GM12865 (cell line): ENCODE measurements around the gene GABPB1.

Experiments
- DNase-seq: peaks from one replicate; pipeline ENCODE4 v3.0.0; 2010; ENCODE audit warnings: low read depth
- H3K4me3 ChIP-seq: 2 replicates; pipeline ENCODE4 v1.5.1; 2011; ENCODE audit warnings: mild to moderate bottlenecking, low read depth, low read length, control low read depth
- TF ChIP-seq, protein P1 (sequence below): IDR thresholded peaks from 2 replicates; pipeline ENCODE4 v1.5.1; 2011; ENCODE audit warnings: low read length, control low read depth, low read depth, inconsistent platforms; ENCODE audit not compliant: insufficient read depth; ENCODE audit errors: missing control alignments

The GABPB1 gene

DNA sequence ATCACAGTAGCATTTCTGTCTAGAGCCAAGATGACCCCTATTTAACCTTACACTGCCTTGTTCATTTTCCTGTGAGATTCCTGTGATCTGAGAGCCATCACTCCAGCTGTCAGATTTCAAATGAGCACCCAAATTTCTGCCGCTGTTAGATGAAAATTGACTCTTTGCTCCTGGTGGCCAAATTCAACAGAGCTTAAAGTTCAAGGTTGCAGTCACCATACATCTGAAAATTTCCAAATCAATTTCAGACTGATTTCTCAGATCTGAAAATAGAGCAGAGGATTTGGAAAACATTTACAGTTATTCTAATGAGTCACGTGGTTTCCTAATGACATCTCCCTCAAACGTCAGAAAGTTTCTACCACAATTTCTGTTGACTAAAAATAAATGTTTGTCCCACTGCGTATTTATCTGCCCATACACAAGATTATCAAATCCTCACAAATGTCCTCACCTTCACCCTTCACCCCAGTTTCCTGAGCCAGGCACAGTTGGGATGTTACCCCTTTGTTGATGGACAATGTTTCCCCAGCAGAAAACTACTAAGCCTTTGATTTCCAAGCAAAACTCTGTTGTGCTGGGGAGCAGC lies 105.9 kb downstream of the GABPB1 start:
- H3K4me3 ChIP-seq = no peak overlapping the region
- DNase-seq = no peak
- TF ChIP-seq, protein P1, sequence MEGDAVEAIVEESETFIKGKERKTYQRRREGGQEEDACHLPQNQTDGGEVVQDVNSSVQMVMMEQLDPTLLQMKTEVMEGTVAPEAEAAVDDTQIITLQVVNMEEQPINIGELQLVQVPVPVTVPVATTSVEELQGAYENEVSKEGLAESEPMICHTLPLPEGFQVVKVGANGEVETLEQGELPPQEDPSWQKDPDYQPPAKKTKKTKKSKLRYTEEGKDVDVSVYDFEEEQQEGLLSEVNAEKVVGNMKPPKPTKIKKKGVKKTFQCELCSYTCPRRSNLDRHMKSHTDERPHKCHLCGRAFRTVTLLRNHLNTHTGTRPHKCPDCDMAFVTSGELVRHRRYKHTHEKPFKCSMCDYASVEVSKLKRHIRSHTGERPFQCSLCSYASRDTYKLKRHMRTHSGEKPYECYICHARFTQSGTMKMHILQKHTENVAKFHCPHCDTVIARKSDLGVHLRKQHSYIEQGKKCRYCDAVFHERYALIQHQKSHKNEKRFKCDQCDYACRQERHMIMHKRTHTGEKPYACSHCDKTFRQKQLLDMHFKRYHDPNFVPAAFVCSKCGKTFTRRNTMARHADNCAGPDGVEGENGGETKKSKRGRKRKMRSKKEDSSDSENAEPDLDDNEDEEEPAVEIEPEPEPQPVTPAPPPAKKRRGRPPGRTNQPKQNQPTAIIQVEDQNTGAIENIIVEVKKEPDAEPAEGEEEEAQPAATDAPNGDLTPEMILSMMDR = no peak

DNA sequence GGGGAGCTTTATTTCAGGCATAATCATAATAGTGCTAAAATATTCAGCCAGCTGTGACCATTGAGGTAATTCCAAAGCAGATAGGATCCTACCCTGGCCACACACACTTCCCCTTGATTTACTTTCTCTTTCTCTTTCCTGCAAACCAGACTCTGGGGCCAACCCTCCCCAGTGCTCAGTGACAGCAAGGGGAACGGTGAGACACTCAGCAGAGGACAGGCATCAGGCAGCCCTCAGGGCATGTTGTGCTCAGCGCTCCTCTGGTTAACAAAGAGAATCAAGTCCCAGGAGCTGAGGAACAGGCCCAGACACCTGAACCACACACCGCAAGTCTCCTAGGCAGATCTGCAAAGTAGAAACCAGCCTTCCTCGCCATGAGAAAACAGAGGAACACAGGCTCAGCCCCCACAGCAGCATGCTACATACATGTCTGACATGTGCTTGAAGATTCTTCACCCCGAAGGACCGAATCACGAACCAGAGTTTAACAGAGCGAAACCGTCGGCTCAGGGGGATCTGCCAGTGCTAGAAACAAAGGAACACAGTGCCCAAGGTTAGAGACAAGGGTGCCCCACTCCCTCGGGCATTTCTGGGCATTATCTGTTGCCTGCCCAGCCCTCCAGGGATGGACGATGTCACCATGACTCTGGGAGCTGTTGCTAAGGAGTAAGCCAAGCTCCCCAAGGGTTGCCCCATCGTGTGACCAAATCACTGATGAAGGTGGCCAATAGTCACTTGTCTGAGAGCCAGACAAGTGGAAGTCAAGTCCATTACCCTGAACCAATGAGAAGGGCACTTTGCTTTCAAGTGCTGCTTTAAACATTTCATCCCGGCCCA lies 107.0 kb downstream of the GABPB1 start:
- peak; percentile 73 for DNase-seq
- no peak overlapping the region for H3K4me3 ChIP-seq

DNA sequence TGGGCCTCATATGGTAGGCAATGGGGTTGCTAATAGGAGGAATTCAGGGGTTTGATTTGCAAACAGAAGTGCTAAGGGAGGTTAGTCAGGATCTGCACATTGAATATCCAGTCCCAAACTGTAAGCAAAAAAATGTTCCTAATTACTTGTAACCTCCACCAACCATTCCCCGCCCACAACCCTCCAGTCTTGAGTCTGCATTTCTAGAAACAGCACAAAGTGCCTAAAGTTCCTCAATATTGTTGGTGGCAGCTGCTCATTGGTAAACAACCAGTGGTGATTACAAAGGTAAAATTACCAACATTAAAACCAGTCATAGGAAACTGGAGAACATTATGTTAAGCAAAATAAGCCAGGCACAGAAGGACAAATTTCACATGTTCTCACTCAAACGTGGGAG lies 108.4 kb downstream of the GABPB1 start:
- no peak for DNase-seq
- no peak overlapping the region for H3K4me3 ChIP-seq
- TF ChIP-seq, protein P1 = no peak

More for the DNA sequence above, 107.0 kb downstream of the GABPB1 start:
- TF ChIP-seq, protein P1 = no peak

DNA sequence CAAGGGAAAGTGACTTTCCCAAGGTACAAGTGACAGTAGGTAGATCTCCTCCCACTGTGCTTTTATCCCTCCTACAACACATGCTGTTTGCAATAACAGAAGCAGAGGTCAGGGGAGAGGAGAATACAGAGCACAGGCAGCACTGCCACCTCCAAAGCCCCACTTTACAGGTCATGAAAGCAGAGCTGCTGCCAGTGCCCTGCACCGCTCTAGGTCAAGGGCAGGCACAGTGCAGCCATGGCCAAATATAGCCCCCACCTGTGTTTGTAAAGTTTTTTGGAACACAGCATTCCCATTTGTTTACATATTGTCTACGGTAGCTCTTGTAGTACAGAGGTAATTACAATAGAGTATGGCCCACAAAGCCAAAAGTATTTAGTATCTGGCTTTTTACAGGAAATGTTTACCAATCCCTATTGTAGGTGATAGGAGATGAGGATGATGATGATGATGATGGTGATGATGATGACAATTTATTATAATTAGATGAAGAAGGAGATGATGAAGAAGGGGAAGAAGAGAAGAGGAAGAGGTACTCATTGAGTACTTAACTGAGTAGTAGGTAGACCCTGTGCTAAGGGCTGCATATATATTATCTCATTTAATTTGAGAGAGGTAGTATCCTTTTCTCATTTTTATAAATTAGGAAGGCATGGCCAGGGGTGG lies 109.9 kb downstream of the GABPB1 start:
- no peak for DNase-seq
- no peak overlapping the region for H3K4me3 ChIP-seq
- TF ChIP-seq, protein P1 = no peak

DNA sequence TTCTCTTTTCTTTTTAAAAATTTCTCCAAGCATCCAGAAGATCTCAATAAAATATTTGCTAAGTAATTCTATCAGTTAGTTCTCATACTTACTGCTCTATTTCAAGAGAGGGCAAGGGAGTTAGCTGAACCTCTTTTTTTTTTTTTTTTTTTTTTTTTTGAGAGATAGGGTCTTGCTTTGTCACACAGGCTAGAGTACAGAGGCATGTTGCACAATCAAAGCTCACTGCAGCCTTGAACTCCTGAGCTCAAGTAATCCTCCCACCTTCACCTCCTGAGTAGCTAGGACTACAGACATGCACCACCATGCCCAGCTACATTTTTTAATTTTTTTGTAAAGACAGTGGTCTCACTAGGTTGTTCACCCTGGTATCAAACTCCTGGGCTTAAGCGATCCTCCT lies 110.8 kb downstream of the GABPB1 start:
- H3K4me3 ChIP-seq = no peak overlapping the region
- TF ChIP-seq, protein P1 = no peak
- DNase-seq = no peak

DNA sequence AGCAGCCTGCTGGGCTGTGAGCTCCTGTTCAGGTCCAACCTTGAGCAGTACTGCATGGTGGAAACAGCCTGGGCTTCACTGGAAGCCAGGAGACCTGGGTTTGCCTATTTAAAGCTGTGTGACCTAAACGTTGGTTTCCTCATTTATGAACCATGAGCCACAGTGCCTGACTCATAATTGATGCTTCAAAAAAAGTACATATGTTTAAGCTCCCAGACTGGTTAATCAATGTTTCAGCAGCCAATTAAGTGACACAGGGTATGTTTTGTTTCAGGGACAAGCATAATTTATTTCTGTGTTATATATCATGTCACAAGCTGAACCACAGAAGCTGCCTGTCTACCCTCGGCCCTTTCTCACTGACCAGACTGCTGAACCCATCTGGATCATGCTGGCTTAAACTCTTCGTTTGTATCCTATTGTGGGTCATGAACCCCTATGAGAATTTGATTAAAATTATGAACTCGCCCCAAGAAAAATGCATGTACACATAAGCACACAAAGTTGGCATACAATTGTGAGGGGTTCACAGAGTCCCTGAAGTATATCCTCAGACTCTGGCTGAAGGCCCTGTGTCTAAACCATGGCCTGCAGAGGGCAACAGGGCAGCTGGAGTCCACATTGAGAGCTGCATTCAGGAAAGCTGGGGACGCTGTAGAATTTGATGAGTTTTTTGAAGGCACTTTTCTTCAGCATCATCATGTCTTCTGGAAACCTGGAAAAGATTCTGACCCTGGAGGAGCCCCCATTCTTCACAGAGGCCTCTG lies 113.1 kb downstream of the GABPB1 start:
- no peak for DNase-seq
- TF ChIP-seq, protein P1 = no peak
- no peak overlapping the region for H3K4me3 ChIP-seq
